G401.6 (cell line): Measurements from ENCODE around the gene ANTXR1.

Experiments used
- FAIRE-seq: peaks from 2 replicates; lab custom pipeline; 2012; peaks lifted over from hg19 to GRCh38; lab: Jason Lieb, UNC

Gene ANTXR1

DNA sequence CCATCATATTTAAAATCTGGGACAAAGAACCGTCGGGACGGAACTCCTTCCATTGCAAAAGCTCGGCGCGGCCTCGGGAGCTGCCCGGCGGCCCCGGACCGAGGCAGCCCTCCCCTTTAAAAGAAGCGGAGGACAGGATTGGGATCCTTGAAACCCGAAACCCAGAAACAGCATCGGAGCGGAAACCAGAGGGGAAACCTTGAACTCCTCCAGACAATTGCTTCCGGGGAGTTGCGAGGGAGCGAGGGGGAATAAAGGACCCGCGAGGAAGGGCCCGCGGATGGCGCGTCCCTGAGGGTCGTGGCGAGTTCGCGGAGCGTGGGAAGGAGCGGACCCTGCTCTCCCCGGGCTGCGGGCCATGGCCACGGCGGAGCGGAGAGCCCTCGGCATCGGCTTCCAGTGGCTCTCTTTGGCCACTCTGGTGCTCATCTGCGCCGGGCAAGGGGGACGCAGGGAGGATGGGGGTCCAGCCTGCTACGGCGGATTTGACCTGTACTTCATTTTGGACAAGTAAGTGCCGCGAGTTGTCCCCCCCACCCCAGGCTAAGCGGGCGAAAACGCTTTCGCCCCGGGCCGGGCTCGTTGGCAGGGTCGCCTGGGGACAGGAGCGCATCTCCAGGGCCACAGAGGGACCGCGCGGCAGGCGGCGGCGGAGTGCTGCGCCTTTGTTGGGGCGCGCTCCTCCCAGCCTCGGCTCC lies at the start of gene ANTXR1:
ANTXR1 (plus strand) TSS at position 38 of the 698 bp plus-strand sequence; CDS start at position 359, 321 bp downstream.
- no peak for FAIRE-seq

DNA sequence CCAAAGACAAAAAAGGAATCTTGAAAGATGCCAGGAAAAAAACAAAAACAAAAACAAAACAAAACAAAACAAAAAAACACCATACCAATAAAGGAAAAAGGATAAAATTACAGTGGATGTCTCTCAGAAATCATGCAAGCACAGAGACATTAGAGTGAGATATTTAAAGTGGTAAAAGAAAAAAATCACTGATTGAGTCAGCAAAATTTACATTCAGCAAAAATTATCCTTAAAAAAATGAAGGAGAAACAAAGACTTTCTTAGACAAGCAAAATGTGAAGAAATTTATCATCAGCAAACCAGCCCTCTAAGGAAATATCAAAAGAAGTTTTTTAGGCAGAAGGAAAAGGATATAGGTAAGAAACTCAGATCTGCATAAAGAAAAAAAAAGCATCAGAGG lies 48.7 kb upstream of the ANTXR1 start:
- no peak for FAIRE-seq

DNA sequence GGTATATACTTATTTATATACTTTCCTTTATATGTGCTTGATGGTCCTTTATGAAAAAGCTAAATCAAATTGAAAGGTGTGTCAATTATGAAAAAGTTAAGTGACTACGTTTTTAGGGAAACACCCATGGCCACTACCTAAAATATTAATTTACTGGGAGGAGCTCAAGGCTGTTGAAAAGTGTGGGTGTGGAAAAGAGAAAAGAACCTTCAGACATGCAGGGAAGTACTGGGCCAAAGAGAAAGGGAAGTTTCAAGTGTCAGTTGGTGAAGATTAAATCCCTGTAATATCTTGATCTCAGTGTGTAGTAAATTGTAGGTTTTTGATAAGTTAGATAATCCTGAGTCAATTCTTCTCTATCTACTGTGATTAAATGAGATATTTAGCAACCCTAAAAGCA lies 44.8 kb upstream of the ANTXR1 start:
- FAIRE-seq, result no peak

DNA sequence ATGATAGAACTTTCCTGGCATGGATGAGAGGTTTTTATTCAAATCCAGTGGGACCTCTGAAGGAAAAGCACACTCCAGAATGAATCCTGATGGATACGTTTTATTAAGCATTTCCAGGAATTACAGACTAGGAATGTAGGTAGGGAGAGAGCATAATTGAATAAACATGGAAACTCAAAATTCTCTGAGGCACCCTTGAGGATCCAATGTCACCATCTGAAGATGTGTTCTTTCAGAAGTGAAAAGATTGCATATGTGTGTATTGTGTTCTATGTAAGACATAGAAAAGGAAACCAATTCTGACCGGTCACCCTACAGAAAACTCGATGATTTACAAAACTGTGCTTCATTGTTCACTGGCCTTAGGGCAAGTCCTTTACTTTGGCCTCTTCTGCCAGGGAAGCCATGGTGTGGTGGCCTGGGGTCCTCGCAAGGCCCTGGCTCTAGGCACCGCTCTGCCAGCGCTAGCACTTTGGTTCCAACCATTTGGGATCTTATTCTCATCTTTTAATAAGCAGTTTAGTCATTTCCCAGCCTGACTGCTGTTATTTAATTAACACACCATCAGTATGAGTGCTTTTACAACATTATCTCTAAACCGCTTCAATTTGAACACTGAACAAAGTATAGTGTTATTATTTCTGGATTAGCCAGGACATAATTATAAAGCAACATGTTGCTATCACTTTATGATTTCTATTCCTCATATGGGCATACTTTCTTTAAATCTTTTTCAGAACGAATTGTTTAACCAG lies 43.1 kb upstream of the ANTXR1 start:
- no peak for FAIRE-seq

DNA sequence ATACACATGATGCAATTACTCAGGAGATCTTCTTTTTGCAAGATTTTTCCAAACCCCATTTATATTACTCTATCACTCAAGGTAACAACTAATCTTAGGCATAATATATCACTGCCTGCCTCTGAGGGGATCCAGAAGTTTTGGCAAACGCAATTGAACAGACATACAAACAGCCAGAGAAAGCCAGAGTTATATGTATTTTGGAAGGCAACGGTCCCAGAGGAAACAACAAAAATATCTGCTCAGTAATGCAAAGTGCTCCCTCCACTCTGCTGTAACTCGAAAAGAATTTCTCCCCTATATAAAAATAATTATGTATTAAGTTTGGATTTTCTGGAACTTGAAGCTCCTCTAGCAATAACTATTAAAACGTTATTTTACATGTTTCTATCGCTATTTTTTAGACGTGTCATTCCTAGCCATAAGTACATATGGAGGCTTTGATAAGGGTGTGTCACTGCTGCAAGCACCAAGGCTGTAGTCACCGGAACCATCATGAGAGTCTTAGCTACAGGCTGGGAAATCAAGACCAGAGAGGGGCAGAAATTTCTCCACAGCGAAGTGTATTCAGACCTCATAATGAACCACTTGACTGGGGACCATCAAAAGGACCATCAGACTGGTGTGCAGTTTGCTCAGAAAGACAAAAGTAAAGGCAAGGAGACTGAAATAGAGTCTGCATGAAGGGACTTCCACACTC lies 42.3 kb upstream of the ANTXR1 start:
- FAIRE-seq, result no peak

DNA sequence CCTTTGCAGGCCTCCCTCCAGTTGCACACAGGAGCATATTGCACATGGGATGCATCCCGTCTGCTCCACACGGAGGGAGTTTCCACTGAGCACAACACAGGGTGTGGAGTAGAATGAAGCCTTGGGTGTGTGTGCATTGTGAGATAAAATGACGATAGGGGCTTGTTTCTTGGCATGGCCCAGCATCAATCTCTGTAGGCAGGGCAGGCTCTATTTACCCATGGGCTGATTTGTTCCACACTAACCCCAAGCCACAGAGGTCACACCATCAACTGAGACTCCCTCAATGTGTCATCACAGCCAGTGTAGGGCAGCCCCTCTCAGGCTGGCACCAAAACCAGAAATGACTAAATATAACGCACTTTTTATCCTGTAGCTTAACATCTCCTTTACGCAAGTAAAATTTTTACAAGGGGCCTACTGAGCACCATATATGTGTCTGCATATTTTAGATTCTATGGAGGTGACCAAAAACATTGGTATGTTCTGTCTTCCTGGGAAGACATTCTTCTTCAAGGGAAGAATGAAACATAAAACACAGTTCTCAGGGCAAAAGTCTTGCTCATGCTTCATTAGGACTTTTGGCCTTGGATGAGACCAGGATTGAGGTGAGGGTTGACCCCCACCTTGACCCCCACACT lies 41.3 kb upstream of the ANTXR1 start:
- FAIRE-seq, result no peak

DNA sequence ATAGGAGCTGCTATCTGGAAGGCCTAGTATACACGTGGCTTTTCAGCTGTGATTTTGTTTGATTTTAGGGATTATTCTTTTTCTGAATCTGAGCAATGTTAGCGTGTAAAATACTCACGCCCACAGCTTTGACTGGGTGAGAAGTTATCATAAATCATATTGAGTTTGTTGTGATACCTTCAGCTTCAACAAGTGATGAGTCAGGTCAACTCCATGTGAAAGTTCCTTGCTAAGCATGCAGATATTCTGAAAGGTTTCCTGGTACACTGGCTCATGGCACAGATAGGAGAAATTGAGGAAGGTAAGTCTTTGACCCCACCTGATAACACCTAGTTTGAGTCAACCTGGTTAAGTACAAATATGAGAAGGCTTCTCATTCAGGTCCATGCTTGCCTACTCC lies 38.7 kb upstream of the ANTXR1 start, which contains the start of gene GKN1:
GKN1 (plus strand) TSS at position 386 of the 400 bp plus-strand sequence. CDS start 42 bp downstream, outside the sequence.
- FAIRE-seq, result no peak

DNA sequence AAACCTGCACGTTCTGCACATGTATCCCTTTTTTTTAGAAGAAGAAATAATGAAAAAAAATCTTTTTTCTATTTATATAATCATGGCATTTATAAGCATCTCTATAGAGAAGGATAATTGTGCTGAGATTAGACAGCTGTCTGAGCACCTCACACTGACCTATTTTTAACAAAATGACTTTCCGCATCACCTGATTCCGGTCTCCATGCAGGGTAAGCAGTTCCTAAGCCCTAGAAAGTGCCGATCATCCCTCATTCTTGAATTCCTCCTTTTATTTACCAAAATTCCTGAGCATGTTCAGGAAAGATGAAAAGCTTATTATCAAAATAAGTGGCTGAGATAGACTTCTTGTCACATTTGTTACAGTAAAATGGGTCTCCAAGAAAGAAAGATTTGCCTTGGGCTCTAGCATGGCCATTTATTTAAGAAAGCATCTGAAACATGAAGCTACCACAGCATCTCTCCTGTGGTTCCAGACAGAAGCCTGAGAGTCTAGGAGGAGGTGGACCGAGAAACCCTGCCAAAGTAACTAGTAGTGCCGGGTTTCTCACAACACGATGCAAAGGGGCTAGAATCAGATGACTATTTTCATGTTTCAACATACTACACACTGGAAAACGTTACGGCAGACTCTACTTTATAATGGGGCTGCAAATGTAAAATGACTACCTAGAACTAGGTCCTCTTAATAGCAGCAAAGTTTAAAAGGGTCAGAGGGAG lies 37.9 kb upstream of the ANTXR1 start:
- FAIRE-seq, result no peak

DNA sequence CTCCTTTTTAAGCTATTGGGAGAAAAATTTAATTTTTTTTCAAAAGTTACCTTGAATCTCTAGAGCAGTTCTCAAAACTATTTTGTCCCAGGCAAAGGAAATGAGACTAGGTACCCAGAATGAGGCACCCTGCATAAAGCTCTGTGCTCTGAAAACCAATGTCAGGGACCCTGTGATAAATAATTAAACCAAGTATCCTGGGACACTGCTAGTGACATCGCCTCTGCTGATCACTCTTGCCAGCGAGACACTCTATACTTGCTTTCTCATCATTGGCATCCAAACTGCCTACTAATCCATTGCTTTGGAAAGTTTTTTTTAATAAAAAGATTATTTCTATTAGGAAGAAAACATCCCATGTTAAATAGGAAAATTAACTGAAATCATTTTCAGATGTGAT lies 37.1 kb upstream of the ANTXR1 start:
- FAIRE-seq, result no peak

DNA sequence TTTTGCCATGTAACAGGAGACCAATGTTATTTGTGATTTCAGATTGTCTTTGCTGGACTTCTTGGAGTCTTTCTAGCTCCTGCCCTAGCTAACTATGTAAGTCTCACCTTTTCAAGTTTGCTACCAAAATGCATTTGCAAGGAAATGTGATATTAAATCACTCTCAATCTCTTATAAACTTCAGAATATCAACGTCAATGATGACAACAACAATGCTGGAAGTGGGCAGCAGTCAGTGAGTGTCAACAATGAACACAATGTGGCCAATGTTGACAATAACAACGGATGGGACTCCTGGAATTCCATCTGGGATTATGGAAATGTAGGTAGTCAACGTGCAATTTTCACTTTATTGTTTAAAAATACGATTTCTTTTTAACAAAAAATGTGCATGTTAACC lies 35.5 kb upstream of the ANTXR1 start:
- no peak for FAIRE-seq

DNA sequence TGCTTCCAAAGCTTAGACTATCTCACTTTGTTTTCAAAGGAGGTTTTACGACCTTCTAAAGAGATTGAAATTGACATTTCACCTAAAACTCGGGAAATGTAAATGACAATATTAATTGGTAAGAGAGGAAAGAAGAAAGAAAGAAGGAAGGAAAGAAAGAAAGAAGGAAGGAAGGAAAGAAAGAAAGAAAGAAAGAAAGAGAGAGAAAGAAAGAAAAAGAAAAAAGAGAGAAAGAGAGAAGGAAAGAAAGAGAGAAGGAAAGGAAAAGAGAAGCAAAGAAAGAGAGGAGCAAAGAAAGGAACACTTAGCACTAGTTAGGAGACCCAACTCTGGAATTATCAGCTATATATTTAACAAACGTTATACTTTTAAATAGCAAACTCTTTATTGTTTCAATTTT lies 34.9 kb upstream of the ANTXR1 start:
- no peak for FAIRE-seq

DNA sequence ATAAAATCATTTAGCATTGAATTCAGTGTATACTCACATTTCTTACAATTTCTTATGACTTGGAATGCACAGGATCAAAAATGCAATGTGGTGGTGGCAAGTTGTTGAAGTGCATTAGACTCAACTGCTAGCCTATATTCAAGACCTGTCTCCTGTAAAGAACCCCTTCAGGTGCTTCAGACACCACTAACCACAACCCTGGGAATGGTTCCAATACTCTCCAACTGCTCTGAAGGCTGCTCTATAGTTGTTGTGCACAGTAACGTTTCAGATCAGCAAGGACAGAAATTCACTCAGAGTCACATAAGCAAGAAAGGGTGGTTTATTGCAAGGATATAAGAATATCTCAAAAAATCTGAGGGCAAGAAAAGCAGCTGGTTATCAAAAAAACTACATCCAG lies 32.0 kb upstream of the ANTXR1 start:
- FAIRE-seq, result no peak

DNA sequence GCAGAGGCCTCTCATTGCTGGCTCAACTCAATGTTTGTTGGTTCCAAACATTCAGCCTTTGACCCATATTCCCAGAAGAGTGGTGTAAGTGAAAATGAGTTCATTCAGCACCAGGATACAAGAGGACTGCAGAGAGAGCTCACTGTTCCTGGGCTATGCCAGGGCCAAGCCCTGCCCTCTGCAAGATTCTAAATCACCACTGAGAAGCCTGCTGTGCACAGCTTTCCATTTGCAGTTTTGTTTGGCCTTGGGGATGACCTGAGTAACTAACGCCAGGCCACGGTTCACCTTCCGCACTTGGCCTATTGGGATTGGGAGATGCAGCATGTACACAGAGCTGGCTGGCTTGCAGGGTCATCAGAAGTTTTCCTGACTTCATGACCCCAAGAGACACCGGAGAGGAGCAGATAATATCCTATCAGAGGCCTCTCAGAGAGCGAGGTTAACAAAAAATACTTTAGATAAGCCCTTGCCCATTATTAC lies 25.9 kb upstream of the ANTXR1 start:
- no peak for FAIRE-seq

DNA sequence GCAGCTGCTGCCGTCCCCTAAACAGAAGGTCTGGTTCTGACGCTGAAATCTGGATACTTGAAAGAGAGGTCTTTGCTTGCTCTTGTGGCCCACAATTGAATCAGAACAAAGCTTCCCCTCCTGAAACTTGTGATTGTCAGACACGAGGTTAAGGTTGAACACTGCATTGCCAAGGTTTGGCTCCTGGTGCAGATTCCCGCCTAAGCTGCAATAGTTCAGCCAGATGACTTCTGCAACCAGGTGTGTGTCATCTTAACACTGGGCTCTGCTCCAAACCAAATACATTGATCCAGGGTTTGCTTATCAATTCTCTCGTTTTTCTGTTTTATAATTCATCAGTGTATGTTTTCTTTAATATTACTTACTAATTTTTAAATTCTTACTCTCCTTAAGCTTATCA lies 23.9 kb upstream of the ANTXR1 start:
- no peak for FAIRE-seq

DNA sequence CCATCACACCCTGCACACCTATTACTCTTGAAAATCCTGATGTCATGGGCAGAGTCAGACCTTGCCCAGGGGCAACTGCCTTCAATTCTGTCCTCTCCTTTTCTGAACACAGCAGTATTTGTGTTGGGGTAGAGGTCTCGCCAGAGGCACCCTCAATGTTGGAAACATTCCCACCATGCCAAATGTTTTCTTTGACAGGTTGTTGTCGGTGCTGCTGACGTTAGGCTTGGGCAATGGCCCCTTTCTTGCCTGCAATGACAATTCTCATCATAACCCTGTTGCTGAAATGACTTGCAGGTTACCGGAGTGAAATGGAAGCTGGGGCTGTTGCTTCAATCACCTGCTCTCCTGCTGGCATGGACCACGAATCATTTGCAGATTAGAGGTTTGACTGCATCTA lies 20.6 kb upstream of the ANTXR1 start:
- no peak for FAIRE-seq

DNA sequence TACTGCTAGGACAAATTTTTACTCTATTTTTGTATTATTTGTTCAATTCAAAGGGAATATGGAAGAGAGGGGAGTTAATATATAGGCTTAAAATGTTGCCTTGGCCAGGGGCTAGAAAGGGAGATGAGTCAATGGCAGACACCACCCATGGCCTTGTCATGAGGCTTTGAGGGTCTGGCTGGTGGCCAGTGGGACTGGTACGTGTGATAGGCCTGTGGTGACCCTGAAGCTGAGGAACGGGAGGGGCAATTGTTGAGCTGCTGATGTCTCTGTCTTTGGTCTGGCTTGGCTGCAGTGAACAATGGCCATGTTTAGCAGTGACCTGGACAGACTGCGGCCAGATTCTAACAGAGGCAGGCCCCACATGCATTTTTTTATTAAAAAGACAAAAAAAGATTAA lies 20.0 kb upstream of the ANTXR1 start:
- no peak for FAIRE-seq

DNA sequence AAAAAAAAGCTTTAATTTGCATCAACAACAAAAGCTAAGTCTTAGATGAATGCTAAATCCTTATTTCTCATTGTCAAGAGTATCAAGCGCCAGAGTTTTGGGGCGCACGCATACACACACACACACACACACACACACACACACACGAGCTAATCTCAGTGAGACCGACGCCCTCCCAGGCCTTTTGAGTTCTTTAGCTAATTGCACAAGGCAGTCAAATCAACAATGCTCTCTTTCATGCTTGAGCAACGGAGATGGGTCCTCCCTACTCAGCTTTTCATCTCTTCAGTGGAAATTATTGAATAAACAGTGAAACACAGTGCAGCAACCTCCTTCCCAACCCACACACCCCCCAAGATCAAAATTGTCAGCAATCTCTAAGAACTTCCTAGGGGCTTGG lies 19.3 kb upstream of the ANTXR1 start:
- FAIRE-seq, result no peak

DNA sequence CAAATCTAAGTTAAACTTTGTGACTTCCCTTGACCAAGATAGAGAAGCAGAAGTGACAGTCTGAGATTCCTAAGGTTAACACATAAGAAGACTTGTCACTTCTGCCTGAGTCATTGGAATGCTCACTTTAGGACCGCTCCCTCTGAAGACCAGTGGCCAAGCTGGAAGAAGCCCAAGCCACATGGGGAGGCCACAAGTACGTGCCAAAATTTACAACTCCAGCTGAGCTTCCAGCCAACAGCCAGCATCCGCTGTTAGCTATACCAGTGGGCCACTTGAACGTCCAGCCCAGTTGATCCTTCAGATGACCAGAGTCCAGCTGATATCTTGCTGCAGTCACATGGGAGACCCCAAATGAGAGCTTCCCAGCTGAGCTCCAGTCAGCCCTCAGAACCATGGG lies 18.1 kb upstream of the ANTXR1 start:
- FAIRE-seq, result no peak

DNA sequence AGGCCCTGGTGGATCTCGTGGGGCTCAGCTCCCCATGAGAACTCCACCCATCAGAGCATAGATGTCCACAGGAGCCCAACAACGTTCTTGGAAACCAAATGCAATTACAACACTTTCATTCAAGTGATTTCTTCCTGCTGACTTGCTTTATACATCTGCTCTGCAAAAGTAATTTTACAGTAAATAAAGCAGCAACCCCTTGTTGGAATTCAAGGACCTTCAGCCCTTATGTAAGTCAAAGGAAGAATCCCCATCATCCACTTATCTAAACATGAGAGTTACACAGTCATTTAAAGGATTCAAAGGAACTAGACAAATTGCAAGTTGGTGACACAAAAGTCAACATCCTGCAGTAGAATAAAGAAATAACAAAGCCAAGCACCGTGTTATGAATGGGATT lies 17.1 kb upstream of the ANTXR1 start:
- FAIRE-seq, result no peak

DNA sequence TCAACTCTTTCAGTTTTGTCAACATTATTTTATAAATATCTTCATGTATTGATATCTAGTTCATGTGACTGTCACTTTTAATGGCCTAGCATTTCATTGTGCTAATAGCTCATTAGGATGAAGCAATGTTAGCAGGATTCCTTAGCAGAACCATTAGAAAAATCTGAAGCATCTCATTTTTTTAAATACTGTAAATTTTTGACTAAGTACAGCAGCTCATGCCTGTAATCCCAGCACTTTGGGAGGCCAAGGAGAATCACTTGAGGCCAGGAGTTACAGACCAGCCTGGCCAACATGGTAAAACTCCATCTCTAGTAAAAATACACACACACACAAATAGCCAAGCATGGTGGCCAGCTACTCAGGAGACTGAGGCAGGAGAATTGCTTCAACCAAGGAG lies 15.6 kb upstream of the ANTXR1 start:
- no peak for FAIRE-seq

DNA sequence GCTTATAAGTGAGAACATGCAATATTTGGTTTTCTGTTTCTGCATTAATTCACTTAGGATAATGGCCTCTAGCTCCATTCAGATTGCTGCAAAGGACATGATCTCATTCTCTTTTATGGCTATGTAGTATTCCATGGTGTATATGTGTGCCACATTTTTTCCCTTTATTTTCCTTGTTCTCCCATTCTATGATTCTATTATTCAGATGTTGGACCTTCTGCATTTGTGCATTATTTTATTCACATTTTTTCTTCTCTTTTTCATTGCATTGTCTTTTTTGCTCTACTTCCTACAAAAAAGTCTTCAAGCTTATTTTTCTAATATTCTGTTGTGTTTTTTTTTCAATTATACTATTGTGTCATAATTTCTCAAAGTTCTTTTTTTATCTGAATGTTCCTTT lies 11.1 kb upstream of the ANTXR1 start:
- no peak for FAIRE-seq

DNA sequence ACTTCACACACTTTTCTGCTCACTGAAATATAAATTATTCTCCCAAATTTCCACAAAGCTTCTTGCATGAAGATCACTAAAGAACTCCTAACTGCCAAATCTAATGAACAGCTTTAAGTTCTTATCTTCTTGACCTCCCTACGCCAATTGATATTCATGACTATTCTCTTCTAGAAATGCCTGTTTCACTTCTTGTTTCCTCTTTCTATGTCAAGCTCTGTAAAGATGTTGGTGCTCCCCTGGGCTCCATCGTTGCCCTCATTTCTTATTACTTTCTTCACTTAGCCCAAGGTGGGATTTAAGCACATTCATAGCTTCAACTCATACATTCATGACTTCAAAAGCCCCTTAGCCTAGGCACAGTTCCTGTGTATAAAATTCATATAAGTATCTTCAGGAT lies 9.2 kb upstream of the ANTXR1 start:
- no peak for FAIRE-seq
